Gastroesophageal sphincter (tissue), 3 donors: ENCODE data around the gene SLITRK2.

Experiments used
- POLR2A ChIP-seq, 2 donors: fragments of 450-650 bp; IDR thresholded peaks; one replicate each; pipeline ENCODE4 v1.6.1; 2017; ENCODE audit warnings: antibody characterized with exemption in 2 of 2, mild to moderate bottlenecking in 2 of 2, moderate library complexity in 1 of 2
- TF ChIP-seq, protein P1 (sequence below), 4 experiments: fragments of 200-600 bp in 2 of 4; fragments of 450-650 bp in 2 of 4; sonication (generic) in 1 of 4; IDR thresholded peaks; one replicate each; pipeline ENCODE4 v1.5.1; 2017 to 2019; ENCODE audit warnings: antibody characterized with exemption in 4 of 4, mild to moderate bottlenecking in 2 of 4, moderate library complexity in 2 of 4

DNA sequence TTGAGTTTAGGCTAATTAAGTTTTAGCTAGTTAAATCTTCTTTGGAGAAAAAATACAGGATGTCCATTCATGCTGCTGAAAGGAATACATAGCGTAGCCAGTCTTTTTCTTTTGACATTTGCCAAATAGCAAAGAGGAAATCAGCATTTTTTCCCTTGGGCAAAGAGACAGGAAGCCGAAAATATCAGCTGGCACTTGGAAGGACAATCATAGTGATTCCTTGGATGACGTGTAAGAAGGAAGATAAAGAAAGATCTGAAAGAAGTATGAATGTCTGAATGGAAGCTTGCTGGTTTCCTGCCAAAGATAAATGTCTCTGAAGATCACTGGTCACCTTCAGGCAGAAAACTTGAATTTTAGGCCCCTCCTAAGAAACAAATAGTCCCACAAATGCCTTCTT is 44.2 kb downstream of the SLITRK2 start:
- TF ChIP-seq, protein P1, sequence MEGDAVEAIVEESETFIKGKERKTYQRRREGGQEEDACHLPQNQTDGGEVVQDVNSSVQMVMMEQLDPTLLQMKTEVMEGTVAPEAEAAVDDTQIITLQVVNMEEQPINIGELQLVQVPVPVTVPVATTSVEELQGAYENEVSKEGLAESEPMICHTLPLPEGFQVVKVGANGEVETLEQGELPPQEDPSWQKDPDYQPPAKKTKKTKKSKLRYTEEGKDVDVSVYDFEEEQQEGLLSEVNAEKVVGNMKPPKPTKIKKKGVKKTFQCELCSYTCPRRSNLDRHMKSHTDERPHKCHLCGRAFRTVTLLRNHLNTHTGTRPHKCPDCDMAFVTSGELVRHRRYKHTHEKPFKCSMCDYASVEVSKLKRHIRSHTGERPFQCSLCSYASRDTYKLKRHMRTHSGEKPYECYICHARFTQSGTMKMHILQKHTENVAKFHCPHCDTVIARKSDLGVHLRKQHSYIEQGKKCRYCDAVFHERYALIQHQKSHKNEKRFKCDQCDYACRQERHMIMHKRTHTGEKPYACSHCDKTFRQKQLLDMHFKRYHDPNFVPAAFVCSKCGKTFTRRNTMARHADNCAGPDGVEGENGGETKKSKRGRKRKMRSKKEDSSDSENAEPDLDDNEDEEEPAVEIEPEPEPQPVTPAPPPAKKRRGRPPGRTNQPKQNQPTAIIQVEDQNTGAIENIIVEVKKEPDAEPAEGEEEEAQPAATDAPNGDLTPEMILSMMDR (IDR thresholded peaks at IDR 0.05) = no peak
- TF ChIP-seq POLR2A (IDR thresholded peaks at IDR 0.05) = no peak
